Trophoblast cell (in vitro differentiated cells and primary cell): ENCODE data around the gene SMPD3.

ENCODE experiments used
- DNase-seq, 2 donors: peaks; one replicate each; pipeline ENCODE4 v3.0.0-alpha.2; 2016
- H2AFZ ChIP-seq: 2 replicates; pipeline ENCODE4 v1.6.1; 2013; ENCODE audit warnings: low read length, moderate library complexity, mild to moderate bottlenecking; ENCODE audit not compliant: insufficient read depth, poor library complexity
- H2AK5ac ChIP-seq: 2 replicates; pipeline ENCODE4 v1.6.1; 2013; ENCODE audit warnings: mild to moderate bottlenecking, low read length
- H2BK120ac ChIP-seq: 2 replicates; pipeline ENCODE4 v1.6.1; 2013; ENCODE audit warnings: low read length, mild to moderate bottlenecking, moderate library complexity; ENCODE audit not compliant: insufficient read depth, poor library complexity
- H2BK12ac ChIP-seq: 2 replicates; pipeline ENCODE4 v1.6.1; 2013; ENCODE audit warnings: mild to moderate bottlenecking, low read length, moderate library complexity
- H2BK5ac ChIP-seq: 2 replicates; pipeline ENCODE4 v1.6.1; 2013; ENCODE audit warnings: low read length, low read depth, moderate library complexity, mild to moderate bottlenecking; ENCODE audit not compliant: poor library complexity
- H3K14ac ChIP-seq: 2 replicates; pipeline ENCODE4 v1.6.1; 2013; ENCODE audit warnings: mild to moderate bottlenecking, low read length
- H3K18ac ChIP-seq: 2 replicates; pipeline ENCODE4 v1.6.1; 2013; ENCODE audit warnings: mild to moderate bottlenecking, low read length
- H3K23ac ChIP-seq: 2 replicates; pipeline ENCODE4 v1.6.1; 2013; ENCODE audit warnings: low read length
- H3K27ac ChIP-seq: 2 replicates; pipeline ENCODE4 v1.5.1; 2013; ENCODE audit warnings: low read depth, mild to moderate bottlenecking, inconsistent platforms, low read length, moderate library complexity
- H3K27me3 ChIP-seq: 2 replicates; pipeline ENCODE4 v1.6.1; 2013; ENCODE audit warnings: inconsistent platforms, mild to moderate bottlenecking, low read length, moderate library complexity; ENCODE audit not compliant: insufficient read depth
- H3K36me3 ChIP-seq, 2 experiments: 1 replicate in 1 of 2; 2 replicates in 1 of 2; pipeline ENCODE4 v1.6.1; 2013; ENCODE audit warnings: low read length in 2 of 2, mild to moderate bottlenecking in 2 of 2, moderate library complexity in 1 of 2; ENCODE audit not compliant: insufficient read depth in 2 of 2, control insufficient read depth in 1 of 2
- H3K4ac ChIP-seq: 2 replicates; pipeline ENCODE4 v1.6.1; 2013; ENCODE audit warnings: low read depth, mild to moderate bottlenecking, low read length, moderate library complexity
- H3K4me1 ChIP-seq, 2 experiments: 1 replicate in 1 of 2; 2 replicates in 1 of 2; pipeline ENCODE4 v1.6.1; 2013; ENCODE audit warnings: low read length in 2 of 2, mild to moderate bottlenecking in 2 of 2, moderate library complexity in 1 of 2; ENCODE audit not compliant: insufficient read depth in 2 of 2, control insufficient read depth in 1 of 2
- H3K4me2 ChIP-seq: 2 replicates; pipeline ENCODE4 v1.6.1; 2013; ENCODE audit warnings: inconsistent platforms, mild to moderate bottlenecking, low read length, moderate library complexity
- H3K4me3 ChIP-seq: 2 replicates; pipeline ENCODE4 v1.5.1; 2013; ENCODE audit warnings: mild to moderate bottlenecking, low read depth, low read length, inconsistent platforms
- H3K79me1 ChIP-seq: one replicate; pipeline ENCODE4 v1.6.1; 2013; ENCODE audit warnings: low read length
- H3K79me2 ChIP-seq: 2 replicates; pipeline ENCODE4 v1.6.1; 2013; ENCODE audit warnings: low read length, mild to moderate bottlenecking; ENCODE audit not compliant: control insufficient read depth, insufficient read depth, poor library complexity
- H3K9ac ChIP-seq: 2 replicates; pipeline ENCODE4 v1.6.1; 2013; ENCODE audit warnings: mild to moderate bottlenecking, low read length
- H3K9me3 ChIP-seq: 2 replicates; pipeline ENCODE4 v1.6.1; 2013; ENCODE audit warnings: low read depth, mild to moderate bottlenecking, control low read depth, inconsistent platforms, low read length; ENCODE audit not compliant: insufficient read depth
- H4K12ac ChIP-seq: 2 replicates; pipeline ENCODE4 v1.6.1; 2013; ENCODE audit warnings: low read depth, mild to moderate bottlenecking, low read length, moderate library complexity
- H4K8ac ChIP-seq: 2 replicates; pipeline ENCODE4 v1.6.1; 2013; ENCODE audit warnings: low read depth, mild to moderate bottlenecking, low read length, moderate library complexity
- H4K91ac ChIP-seq: one replicate; pipeline ENCODE4 v1.6.1; 2013; ENCODE audit warnings: low read depth, mild to moderate bottlenecking, low read length, moderate library complexity
- WGBS: extraction: QIAGEN DNeasy Blood & Tissue Kit; methylation state at CpG from one replicate; pipeline ENCODE4 v1.1.7; 2013; ENCODE audit warnings: missing lambda C conversion rate; ENCODE audit not compliant: insufficient read length, insufficient coverage; ENCODE audit errors: extremely low coverage; 5-methylcytosine and 5-hydroxymethylcytosine counted together

SMPD3 gene

DNA sequence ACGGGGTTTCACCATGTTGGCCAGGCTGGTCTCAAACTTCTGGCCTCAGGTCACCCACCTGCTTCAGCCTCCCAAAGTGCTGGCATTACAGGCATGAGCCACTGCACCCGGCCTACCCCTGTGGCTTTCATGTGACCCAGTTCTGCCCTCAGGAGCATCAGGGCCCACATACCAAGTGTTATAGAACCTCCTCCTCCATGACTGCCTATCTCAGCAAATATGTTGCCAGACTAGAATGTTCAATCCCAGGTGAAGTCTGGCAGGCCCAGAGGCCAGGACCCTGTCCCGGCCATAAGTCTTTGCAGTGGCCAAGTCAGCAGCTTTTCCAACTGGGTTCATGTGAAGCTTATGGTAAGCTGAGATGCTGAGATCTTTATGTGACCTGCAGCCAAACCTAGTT lies 9.8 kb upstream of the SMPD3 start:
- Histone ChIP-seq H3K18ac (no peak overlapping the region), H4K8ac (no peak overlapping the region), H2BK12ac (no peak overlapping the region), H3K14ac (no peak overlapping the region), H3K36me3 (no peaks in the 10 kb centered on the region), H3K4ac (no peak overlapping the region), H2AK5ac (no peak overlapping the region), H3K4me1 (peaks cover 6 to 8% of the 10 kb centered on the region in 2 experiments), H3K27ac (no peak overlapping the region), H2BK120ac (no peak overlapping the region), H3K9ac (no peak overlapping the region), H3K79me2 (no peaks in the 10 kb centered on the region), H2BK5ac (no peak overlapping the region), H4K91ac (no peak overlapping the region), H3K79me1 (no peaks in the 10 kb centered on the region), H3K23ac (no peak overlapping the region), H3K4me3 (no peak overlapping the region), H3K4me2 (no peak overlapping the region), H3K27me3 (no peaks in the 10 kb centered on the region), H2AFZ (no peak overlapping the region), H3K9me3 (peaks cover 1% of the 10 kb centered on the region), H4K12ac (no peak overlapping the region)
- no CpG with 5 or more reads among the region's 3 CpGs for WGBS
- DNase-seq = peak; percentile 87 to 92

DNA sequence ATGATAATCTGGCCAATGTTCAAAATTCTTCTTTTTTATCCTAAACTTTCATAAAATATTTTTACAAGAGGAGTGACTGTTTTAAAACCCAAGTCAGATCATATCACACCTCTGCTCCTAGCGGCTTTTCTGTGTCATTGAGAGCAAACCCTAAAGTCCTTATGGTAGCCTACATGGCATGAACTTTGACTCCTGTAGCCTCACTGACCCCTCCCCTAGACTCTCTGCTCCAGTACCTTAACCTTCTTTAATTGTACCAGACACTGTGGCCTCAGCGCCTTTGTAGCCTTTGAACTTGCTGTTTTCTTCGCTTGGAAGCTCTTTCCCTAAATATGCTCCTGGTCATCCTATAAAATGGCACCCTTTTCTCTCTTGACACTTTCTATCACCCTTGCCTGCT lies 7.3 kb upstream of the SMPD3 start:
- H3K27ac ChIP-seq = no peak overlapping the region
- WGBS = no CpG with 5 or more reads among the region's 3 CpGs
- no peak overlapping the region for H3K4me3 ChIP-seq
- no peak for DNase-seq
- H4K12ac ChIP-seq = no peak overlapping the region
- no peaks in the 10 kb centered on the region for H3K79me2 ChIP-seq
- no peak overlapping the region for H2BK12ac ChIP-seq
- H4K8ac ChIP-seq = no peak overlapping the region
- H3K9ac ChIP-seq = no peak overlapping the region
- H2BK5ac ChIP-seq = no peak overlapping the region
- H3K79me1 ChIP-seq = no peaks in the 10 kb centered on the region
- no peak overlapping the region for H3K4ac ChIP-seq
- H4K91ac ChIP-seq = no peak overlapping the region
- peaks cover 1% of the 10 kb centered on the region for H3K9me3 ChIP-seq
- H3K23ac ChIP-seq = no peak overlapping the region
- H2BK120ac ChIP-seq = no peak overlapping the region
- H3K18ac ChIP-seq = no peak overlapping the region
- no peaks in the 10 kb centered on the region for H3K27me3 ChIP-seq
- H2AFZ ChIP-seq = no peak overlapping the region
- no peaks in the 10 kb centered on the region for H3K36me3 ChIP-seq
- H3K14ac ChIP-seq = no peak overlapping the region
- H3K4me2 ChIP-seq = no peak overlapping the region
- H3K4me1 ChIP-seq = peaks cover 8 to 9% of the 10 kb centered on the region in 2 experiments
- H2AK5ac ChIP-seq = no peak overlapping the region

DNA sequence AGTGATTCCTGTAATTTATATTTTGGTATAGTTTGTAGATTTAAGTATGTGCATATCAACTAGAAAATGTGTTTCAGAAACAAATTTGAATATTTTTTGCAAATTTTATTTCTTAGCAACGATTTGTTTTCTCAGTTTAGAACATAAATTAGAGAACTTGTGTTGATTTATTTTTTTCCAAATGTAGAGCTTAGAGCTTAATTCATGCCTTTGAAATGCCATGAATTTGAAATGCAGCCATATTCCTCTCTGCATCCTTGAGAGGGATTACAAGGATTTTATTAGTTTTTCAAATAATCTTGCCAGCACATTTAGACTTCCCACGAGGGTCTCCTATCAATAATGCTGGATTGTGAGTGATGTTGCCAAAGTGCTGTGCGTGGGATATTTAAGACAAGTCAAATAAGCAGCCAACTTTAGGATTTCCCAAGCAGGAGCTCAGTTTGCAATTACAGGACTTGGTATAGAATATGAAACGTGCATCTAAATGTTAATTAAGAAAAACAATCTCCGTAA lies 6.7 kb upstream of the SMPD3 start:
- Histone ChIP-seq H3K4ac (no peak overlapping the region), H2AK5ac (no peak overlapping the region), H3K4me3 (no peak overlapping the region), H3K23ac (no peak overlapping the region), H3K4me2 (no peak overlapping the region), H4K12ac (no peak overlapping the region), H2BK12ac (no peak overlapping the region), H4K91ac (no peak overlapping the region), H2BK5ac (no peak overlapping the region), H3K27me3 (no peaks in the 10 kb centered on the region), H3K9me3 (peaks cover 1% of the 10 kb centered on the region), H3K14ac (no peak overlapping the region), H4K8ac (no peak overlapping the region), H2AFZ (no peak overlapping the region), H3K9ac (no peak overlapping the region), H2BK120ac (no peak overlapping the region), H3K79me2 (no peaks in the 10 kb centered on the region), H3K27ac (no peak overlapping the region), H3K79me1 (no peaks in the 10 kb centered on the region), H3K18ac (no peak overlapping the region), H3K36me3 (no peaks in the 10 kb centered on the region), H3K4me1 (peaks cover 8 to 9% of the 10 kb centered on the region in 2 experiments)
- DNase-seq = no peak
- WGBS = no CpG with 5 or more reads among the region's 5 CpGs

DNA sequence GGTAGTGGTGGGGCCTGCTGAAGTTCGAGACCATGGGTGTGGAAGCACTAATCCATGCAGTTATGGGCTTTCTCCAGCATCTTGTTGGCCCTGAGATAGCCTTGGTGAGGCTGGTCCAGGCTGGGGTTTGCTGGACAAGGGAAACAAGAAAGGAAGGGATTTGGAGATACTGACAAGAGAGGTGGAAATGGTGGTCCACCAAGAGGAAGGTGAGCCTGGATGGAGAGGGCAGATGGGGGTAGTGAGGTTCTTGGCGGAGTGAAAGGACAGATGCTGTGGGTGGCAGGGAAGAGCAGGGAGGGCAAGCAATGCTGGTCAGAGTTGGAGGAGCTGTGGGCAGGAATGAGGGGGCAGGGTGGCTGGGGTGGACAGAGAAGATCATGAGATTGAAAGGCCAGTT lies 5.5 kb upstream of the SMPD3 start:
- no peak overlapping the region for H2AK5ac ChIP-seq
- no peaks in the 10 kb centered on the region for H3K79me2 ChIP-seq
- H3K9me3 ChIP-seq = peaks cover 1% of the 10 kb centered on the region
- DNase-seq = no peak
- no peak overlapping the region for H3K27ac ChIP-seq
- H2BK5ac ChIP-seq = no peak overlapping the region
- H4K12ac ChIP-seq = no peak overlapping the region
- WGBS = no CpG with 5 or more reads among the region's 2 CpGs
- peaks cover 10 to 13% of the 10 kb centered on the region in 2 experiments for H3K4me1 ChIP-seq
- no peak overlapping the region for H3K23ac ChIP-seq
- H3K36me3 ChIP-seq = no peaks in the 10 kb centered on the region
- no peak overlapping the region for H3K9ac ChIP-seq
- no peaks in the 10 kb centered on the region for H3K79me1 ChIP-seq
- H2BK12ac ChIP-seq = no peak overlapping the region
- no peak overlapping the region for H2BK120ac ChIP-seq
- H4K8ac ChIP-seq = no peak overlapping the region
- H3K4me3 ChIP-seq = no peak overlapping the region
- H3K18ac ChIP-seq = no peak overlapping the region
- no peak overlapping the region for H3K14ac ChIP-seq
- no peaks in the 10 kb centered on the region for H3K27me3 ChIP-seq
- H2AFZ ChIP-seq = no peak overlapping the region
- H3K4ac ChIP-seq = no peak overlapping the region
- H3K4me2 ChIP-seq = no peak overlapping the region
- H4K91ac ChIP-seq = no peak overlapping the region
